B cell (primary cell): ENCODE measurements around the gene ERC1.

Experiments
- CTCF ChIP-seq: fragments of 200-600 bp; IDR thresholded peaks from one replicate; pipeline ENCODE4 v1.8.0; 2022; ENCODE audit warnings: antibody characterized with exemption, mild to moderate bottlenecking
- EZH2 ChIP-seq: IDR thresholded peaks from 2 replicates; pipeline ENCODE4 v1.6.1; 2012; ENCODE audit warnings: borderline replicate concordance, low read depth, mild to moderate bottlenecking, moderate library complexity, low read length; ENCODE audit not compliant: insufficient read depth, poor library complexity, severe bottlenecking

GRCh38 chr12:1428671-1429070 lies 437.6 kb downstream of the ERC1 start:
- no peak for TF ChIP-seq EZH2
- no peak for TF ChIP-seq CTCF
